GM10248 (cell line): ENCODE measurements around the gene BRAP.
"Not testable (repeated sequence)": the region's sequence is repeated elsewhere in the genome, so short reads cannot be mapped to it uniquely, and the experiment has no call there.

Experiments used
- CTCF ChIA-PET: fragments of 300-600 bp; sonication (Branson Sonifier 250); formaldehyde crosslinking; extraction: SDS; loops from one replicate; lab custom pipeline; 2021; ENCODE audit warnings: antibody characterized with exemption; lab: Yijun Ruan, JAX
- POLR2A ChIA-PET: fragments of 350-650 bp; sonication (Branson Sonifier 250); formaldehyde crosslinking; extraction: SDS; loops from one replicate; lab custom pipeline; 2020; ENCODE audit warnings: antibody characterized with exemption; lab: Yijun Ruan, JAX
- DNase-seq: peaks from one replicate; pipeline ENCODE4 v3.0.0; 2012; ENCODE audit errors: extremely low spot score
- CTCF ChIP-seq: IDR thresholded peaks from 2 replicates; pipeline ENCODE4 v1.5.1; 2012; ENCODE audit warnings: mild to moderate bottlenecking, low read depth; ENCODE audit errors: extremely low read depth, missing control alignments, control extremely low read depth

BRAP gene

GRCh38 chr12:111692575-111693210 lies 6.9 kb upstream of the BRAP start:
- DNase-seq = no peak
- ChIA-PET CTCF (interaction anchor here (0.8 to 2.5 kb wide), 9 partner anchors 8 to 124 kb away, joined by 3 to 8 read pairs (median 3); no protein-coding TSS in a partner anchor), POLR2A (no interaction called here)
- TF ChIP-seq CTCF = peak; percentile 22

DNA sequence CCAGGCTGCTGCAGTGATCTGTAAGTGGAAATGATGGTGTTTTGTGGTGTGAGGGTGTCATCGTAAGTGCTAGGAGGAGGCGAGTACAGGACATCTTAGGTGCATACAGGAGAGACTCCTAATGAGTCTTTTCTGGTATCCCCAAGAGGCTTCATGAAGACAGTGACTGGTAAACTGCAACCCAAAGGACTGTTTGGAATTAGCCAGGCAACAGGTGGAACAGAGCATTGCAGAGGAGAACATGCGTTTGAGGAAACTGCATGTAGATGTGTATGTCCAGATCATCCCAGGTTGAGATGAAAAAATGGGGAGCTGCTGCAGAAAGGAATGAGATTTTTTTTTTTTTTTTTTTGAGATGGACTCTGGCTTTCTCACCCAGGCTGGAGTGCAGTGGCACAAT lies 5.5 kb upstream of the BRAP start:
- ChIA-PET POLR2A (no interaction called here), CTCF (interaction anchor here (1.5 to 2.5 kb wide), 2 partner anchors 122 to 125 kb away, joined by 5 to 8 read pairs; no protein-coding TSS in a partner anchor)
- DNase-seq = no peak
- TF ChIP-seq CTCF = no peak

GRCh38 chr12:111687952-111688351 lies 2.2 kb upstream of the BRAP start:
- ChIA-PET POLR2A (no interaction called here), CTCF (interaction anchor here (1.0 kb wide), 1 partner anchor 125 kb away, joined by 3 read pairs; no protein-coding TSS in a partner anchor)
- no peak for DNase-seq
- no peak for TF ChIP-seq CTCF

- ChIA-PET CTCF (interaction anchor here (1.0 kb wide), 1 partner anchor 126 kb away, joined by 3 read pairs; no protein-coding TSS in a partner anchor), POLR2A (no interaction called here)
- TF ChIP-seq CTCF = peak; percentile 26
- DNase-seq = peak; percentile 32
These were observed 1.5 kb upstream of the BRAP start for GRCh38 chr12:111687255-111687654.

- CTCF ChIA-PET = interaction anchor here (0.9 to 2.8 kb wide), 4 partner anchors 8 to 290 kb away, joined by 3 to 20 read pairs (median 6); no protein-coding TSS in a partner anchor
- POLR2A ChIA-PET = no interaction called here
- no peak for DNase-seq
- no peak for TF ChIP-seq CTCF
These were observed 884 bp upstream of the BRAP start for GRCh38 chr12:111686574-111687105.

DNA sequence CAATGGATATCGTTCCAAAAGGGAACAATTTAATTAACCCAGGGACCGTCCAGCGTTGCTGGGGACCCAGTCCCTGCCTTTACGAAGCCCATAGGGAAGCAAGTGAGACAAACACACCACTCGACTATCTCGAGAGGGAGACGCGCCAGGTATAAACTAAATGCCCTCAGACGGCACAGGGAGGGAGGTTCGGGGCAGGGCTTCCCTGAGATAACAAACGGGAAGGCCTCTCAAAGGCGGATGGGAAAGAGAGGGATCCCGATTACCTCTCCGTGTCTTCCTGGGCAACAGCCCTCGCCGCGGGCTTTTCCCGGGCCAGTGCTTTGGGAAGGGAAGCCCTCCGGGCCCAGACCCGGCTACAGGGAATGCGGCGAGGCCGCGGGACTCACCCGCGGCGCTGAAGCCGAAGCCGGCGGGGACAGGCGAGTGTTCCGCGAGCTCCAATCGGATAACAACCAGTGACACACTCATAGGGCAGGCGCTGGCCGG lies 390 bp downstream of the BRAP start:
- no peak for TF ChIP-seq CTCF
- ChIA-PET POLR2A (interaction anchor here (0.6 kb wide), 3 partner anchors 48 to 755 kb away, joined by 4 to 6 read pairs (median 4); no protein-coding TSS in a partner anchor), CTCF (interaction anchor here (0.7 to 2.8 kb wide), 8 partner anchors 10 to 288 kb away, joined by 3 to 20 read pairs (median 3); no protein-coding TSS in a partner anchor)
- DNase-seq = peak; percentile 34

GRCh38 chr12:111684485-111685198 lies 1.1 kb downstream of the BRAP start:
- DNase-seq = not testable (repeated sequence)
- ChIA-PET CTCF (interaction anchor here (1.0 to 2.8 kb wide), 8 partner anchors 8 to 288 kb away, joined by 3 to 20 read pairs (median 4); no protein-coding TSS in a partner anchor), POLR2A (interaction anchor here (0.6 kb wide), 1 partner anchor 12 kb away, joined by 4 read pairs; no protein-coding TSS in a partner anchor)
